ENCODE results near the gene SULT1E1.

Gene SULT1E1

GRCh38 chr4:69832326-69833030, 27.5 kb downstream of the SULT1E1 start:
- no peak for TF ChIP-seq CTCF (conservative IDR thresholded peaks at IDR 0.05; ENCODE audit: low read length)
- no peak overlapping the region for H3K4me3 ChIP-seq (ENCODE audit: low read length)
- no peak for DNase-seq (ENCODE audit: low read depth)

- no peak for DNase-seq (ENCODE audit: low read depth)
- no peak overlapping the region for H3K4me3 ChIP-seq (ENCODE audit: low read length)
- no peak for TF ChIP-seq CTCF (conservative IDR thresholded peaks at IDR 0.05; ENCODE audit: low read length)
Observed at GRCh38 chr4:69831646-69832325, 28.2 kb downstream of the SULT1E1 start.

- TF ChIP-seq CTCF (conservative IDR thresholded peaks at IDR 0.05; ENCODE audit: low read length): no peak
- H3K4me3 ChIP-seq (ENCODE audit: low read length): no peak overlapping the region
- DNase-seq (ENCODE audit: low read depth): no peak
Observed at GRCh38 chr4:69831270-69831627, 28.7 kb downstream of the SULT1E1 start.

- no peak overlapping the region for H3K4me3 ChIP-seq (ENCODE audit: low read length)
- no peak for TF ChIP-seq CTCF (conservative IDR thresholded peaks at IDR 0.05; ENCODE audit: low read length)
- DNase-seq (ENCODE audit: low read depth): peak; percentile 1
Observed at GRCh38 chr4:69830560-69831269, 29.2 kb downstream of the SULT1E1 start.

GRCh38 chr4:69830192-69830559, 29.8 kb downstream of the SULT1E1 start:
- DNase-seq (ENCODE audit: low read depth): no peak
- TF ChIP-seq CTCF (conservative IDR thresholded peaks at IDR 0.05; ENCODE audit: low read length): no peak
- no peak overlapping the region for H3K4me3 ChIP-seq (ENCODE audit: low read length)

- DNase-seq (ENCODE audit: low read depth): no peak
- no peak for TF ChIP-seq CTCF (conservative IDR thresholded peaks at IDR 0.05; ENCODE audit: low read length)
Observed at GRCh38 chr4:69829678-69830077, 30.3 kb downstream of the SULT1E1 start.

More at GRCh38 chr4:69829678-69830077, 30.3 kb downstream of the SULT1E1 start:
- no peak overlapping the region for H3K4me3 ChIP-seq (ENCODE audit: low read length)
